ENCODE data around the gene BTBD9. TPM values are rescaled to one million over a fixed set of nuclear protein-coding genes. Genes with fewer than 3 reads are reported as not detected.

The BTBD9 gene
- total and polyA plus RNA-seq, 11 donors, result 6.3 to 23.3 (median 19.4) TPM

DNA sequence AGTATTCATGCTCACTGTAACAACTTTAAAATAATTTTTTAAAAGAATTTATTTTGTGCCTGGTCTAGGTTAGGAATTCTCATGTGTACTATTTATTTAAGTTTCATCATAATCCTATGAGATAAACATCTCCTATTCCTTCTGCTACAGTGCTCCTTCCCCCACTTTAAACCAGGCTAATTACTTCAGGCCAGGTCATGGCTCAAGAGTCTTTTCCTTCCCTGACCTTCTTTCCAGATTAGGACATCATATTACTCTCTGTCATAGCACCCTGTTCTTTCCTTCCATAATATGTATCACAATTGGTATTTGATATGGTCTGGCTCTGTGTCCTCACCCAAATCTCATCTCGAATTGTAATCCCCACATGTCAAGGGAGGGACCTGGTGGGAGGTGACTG lies 239.0 kb downstream of the BTBD9 start:
- no peak overlapping the region for H3K4me3 ChIP-seq
- ATAC-seq, result no peak
- H3K9me3 ChIP-seq, result no peaks in the 10 kb centered on the region
- H3K36me3 ChIP-seq, result no peaks in the 10 kb centered on the region
- TF ChIP-seq, protein P1, sequence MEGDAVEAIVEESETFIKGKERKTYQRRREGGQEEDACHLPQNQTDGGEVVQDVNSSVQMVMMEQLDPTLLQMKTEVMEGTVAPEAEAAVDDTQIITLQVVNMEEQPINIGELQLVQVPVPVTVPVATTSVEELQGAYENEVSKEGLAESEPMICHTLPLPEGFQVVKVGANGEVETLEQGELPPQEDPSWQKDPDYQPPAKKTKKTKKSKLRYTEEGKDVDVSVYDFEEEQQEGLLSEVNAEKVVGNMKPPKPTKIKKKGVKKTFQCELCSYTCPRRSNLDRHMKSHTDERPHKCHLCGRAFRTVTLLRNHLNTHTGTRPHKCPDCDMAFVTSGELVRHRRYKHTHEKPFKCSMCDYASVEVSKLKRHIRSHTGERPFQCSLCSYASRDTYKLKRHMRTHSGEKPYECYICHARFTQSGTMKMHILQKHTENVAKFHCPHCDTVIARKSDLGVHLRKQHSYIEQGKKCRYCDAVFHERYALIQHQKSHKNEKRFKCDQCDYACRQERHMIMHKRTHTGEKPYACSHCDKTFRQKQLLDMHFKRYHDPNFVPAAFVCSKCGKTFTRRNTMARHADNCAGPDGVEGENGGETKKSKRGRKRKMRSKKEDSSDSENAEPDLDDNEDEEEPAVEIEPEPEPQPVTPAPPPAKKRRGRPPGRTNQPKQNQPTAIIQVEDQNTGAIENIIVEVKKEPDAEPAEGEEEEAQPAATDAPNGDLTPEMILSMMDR (IDR thresholded peaks at IDR 0.05), result no peak
- TF ChIP-seq POLR2A (IDR thresholded peaks at IDR 0.05), result no peak
- H3K27ac ChIP-seq, result no peak overlapping the region
- no peak for DNase-seq
- H3K4me1 ChIP-seq, result peaks cover 0 to 20% (median 13%) of the 10 kb centered on the region in 12 donors
- 89 to 100% (median 95%) methylated on average over 1 of the region's 1 CpG for WGBS, 4 donors
- H3K27me3 ChIP-seq, result no peaks in the 10 kb centered on the region
- intact Hi-C loops (cut with DNase I), result no loop called here

- no peak overlapping the region for H3K4me3 ChIP-seq
- TF ChIP-seq POLR2A (IDR thresholded peaks at IDR 0.05), result no peak
- TF ChIP-seq, protein P1 (IDR thresholded peaks at IDR 0.05), result no peak
- ATAC-seq (no peak), DNase-seq (no peak)
- no peaks in the 10 kb centered on the region for H3K9me3 ChIP-seq
- intact Hi-C loops (cut with DNase I), result no loop called here
- no peaks in the 10 kb centered on the region for H3K27me3 ChIP-seq
- peaks cover 0 to 18% (median 9%) of the 10 kb centered on the region in 12 donors for H3K4me1 ChIP-seq
- no peak overlapping the region for H3K27ac ChIP-seq
- no peaks in the 10 kb centered on the region for H3K36me3 ChIP-seq
- WGBS, 4 donors, result 84 to 90% (median 89%) methylated on average over 3 of the region's 3 CpGs
Observed at GRCh38 chr6:38400101-38400500, 239.6 kb downstream of the BTBD9 start.

- ATAC-seq, result no peak
- no peak for DNase-seq
- WGBS, 4 donors, result 83 to 94% (median 88%) methylated on average over 3 of the region's 3 CpGs
- intact Hi-C loops (cut with DNase I), result loop anchor here in 1 of 10 donors (10.0 kb wide), 1 partner anchor 101 kb away; no protein-coding TSS in a partner anchor
- Histone ChIP-seq H3K9me3 (no peaks in the 10 kb centered on the region), H3K4me3 (no peak overlapping the region), H3K36me3 (no peaks in the 10 kb centered on the region), H3K4me1 (peaks cover 0 to 12% (median 3%) of the 10 kb centered on the region in 12 donors), H3K27me3 (no peaks in the 10 kb centered on the region), H3K27ac (no peak overlapping the region)
- no peak for TF ChIP-seq POLR2A (IDR thresholded peaks at IDR 0.05)
- TF ChIP-seq, protein P1 (IDR thresholded peaks at IDR 0.05), result no peak
Observed at GRCh38 chr6:38396209-38396608, 243.5 kb downstream of the BTBD9 start.

DNA sequence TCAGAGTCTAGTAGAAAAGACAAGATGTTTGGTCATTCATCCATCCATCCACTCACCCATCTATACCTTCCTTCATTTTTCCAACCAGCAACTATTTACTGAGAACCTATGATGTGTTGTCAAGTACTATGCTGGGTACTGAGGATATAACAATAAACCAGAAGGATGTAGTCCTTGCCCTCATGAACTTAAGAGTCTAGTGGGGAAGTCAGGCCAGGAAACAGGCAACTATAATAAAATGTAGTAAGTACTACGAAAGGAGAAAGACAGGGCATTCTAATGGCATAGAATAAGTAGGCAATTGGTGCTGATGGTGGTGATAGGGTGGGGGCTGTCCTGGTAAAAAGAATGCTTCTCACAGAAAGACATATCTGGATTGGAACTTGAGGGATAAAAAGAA lies 245.7 kb downstream of the BTBD9 start:
- WGBS, 4 donors, result 75 to 89% (median 82%) methylated on average over 1 of the region's 1 CpG
- Histone ChIP-seq H3K4me1 (peaks cover 0 to 16% (median 3%) of the 10 kb centered on the region in 12 donors), H3K4me3 (no peak overlapping the region), H3K9me3 (no peaks in the 10 kb centered on the region), H3K27me3 (no peaks in the 10 kb centered on the region), H3K36me3 (no peaks in the 10 kb centered on the region), H3K27ac (no peak overlapping the region)
- no peak for DNase-seq
- TF ChIP-seq, protein P1 (IDR thresholded peaks at IDR 0.05), result no peak
- no peak for TF ChIP-seq POLR2A (IDR thresholded peaks at IDR 0.05)
- ATAC-seq, result no peak
- intact Hi-C loops (cut with DNase I), result loop anchor here in 1 of 10 donors (10.0 kb wide), 1 partner anchor 99 kb away; no protein-coding TSS in a partner anchor
